ENCODE measurements around the gene SNRNP27. TPM values are rescaled to one million over a fixed set of nuclear protein-coding genes. Genes with fewer than 3 reads are reported as not detected.

Gene SNRNP27
- total RNA-seq, 1 donor from 2014 or later = 43.1 TPM

- no peak for DNase-seq (ENCODE audit: extremely low spot score, unreplicated experiment)
- Mint-ChIP-seq H3K27ac (peak overlapping the region; percentile 76), H3K4me3 (no peak overlapping the region), H3K36me3 (peaks cover 19% of the 10 kb centered on the region), H3K27me3 (no peaks in the 10 kb centered on the region), H3K9me3 (no peaks in the 10 kb centered on the region), H3K4me1 (ENCODE audit: unreplicated experiment) (no peaks in the 10 kb centered on the region)
- TF ChIP-seq, protein P1, sequence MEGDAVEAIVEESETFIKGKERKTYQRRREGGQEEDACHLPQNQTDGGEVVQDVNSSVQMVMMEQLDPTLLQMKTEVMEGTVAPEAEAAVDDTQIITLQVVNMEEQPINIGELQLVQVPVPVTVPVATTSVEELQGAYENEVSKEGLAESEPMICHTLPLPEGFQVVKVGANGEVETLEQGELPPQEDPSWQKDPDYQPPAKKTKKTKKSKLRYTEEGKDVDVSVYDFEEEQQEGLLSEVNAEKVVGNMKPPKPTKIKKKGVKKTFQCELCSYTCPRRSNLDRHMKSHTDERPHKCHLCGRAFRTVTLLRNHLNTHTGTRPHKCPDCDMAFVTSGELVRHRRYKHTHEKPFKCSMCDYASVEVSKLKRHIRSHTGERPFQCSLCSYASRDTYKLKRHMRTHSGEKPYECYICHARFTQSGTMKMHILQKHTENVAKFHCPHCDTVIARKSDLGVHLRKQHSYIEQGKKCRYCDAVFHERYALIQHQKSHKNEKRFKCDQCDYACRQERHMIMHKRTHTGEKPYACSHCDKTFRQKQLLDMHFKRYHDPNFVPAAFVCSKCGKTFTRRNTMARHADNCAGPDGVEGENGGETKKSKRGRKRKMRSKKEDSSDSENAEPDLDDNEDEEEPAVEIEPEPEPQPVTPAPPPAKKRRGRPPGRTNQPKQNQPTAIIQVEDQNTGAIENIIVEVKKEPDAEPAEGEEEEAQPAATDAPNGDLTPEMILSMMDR (conservative IDR thresholded peaks at IDR 0.05) = no peak
Observed at GRCh38 chr2:69848186-69848790, 45.5 kb upstream of the SNRNP27 start.

- no peak overlapping the region for H3K4me3 Mint-ChIP-seq
- TF ChIP-seq, protein P1 (conservative IDR thresholded peaks at IDR 0.05) = no peak
- H3K27me3 Mint-ChIP-seq = no peaks in the 10 kb centered on the region
- H3K27ac Mint-ChIP-seq = no peak overlapping the region
- no peaks in the 10 kb centered on the region for H3K9me3 Mint-ChIP-seq
- H3K4me1 Mint-ChIP-seq (ENCODE audit: unreplicated experiment) = no peaks in the 10 kb centered on the region
- peaks cover 4% of the 10 kb centered on the region for H3K36me3 Mint-ChIP-seq
- no peak for DNase-seq (ENCODE audit: extremely low spot score, unreplicated experiment)
Observed at GRCh38 chr2:69858261-69858660, 35.5 kb upstream of the SNRNP27 start.

GRCh38 chr2:69863298-69863697, 30.5 kb upstream of the SNRNP27 start:
- H3K27me3 Mint-ChIP-seq = no peaks in the 10 kb centered on the region
- DNase-seq (ENCODE audit: extremely low spot score, unreplicated experiment) = no peak
- no peaks in the 10 kb centered on the region for H3K9me3 Mint-ChIP-seq
- no peak overlapping the region for H3K27ac Mint-ChIP-seq
- no peak overlapping the region for H3K4me3 Mint-ChIP-seq
- peaks cover 11% of the 10 kb centered on the region for H3K36me3 Mint-ChIP-seq
- no peaks in the 10 kb centered on the region for H3K4me1 Mint-ChIP-seq (ENCODE audit: unreplicated experiment)
- TF ChIP-seq, protein P1 (conservative IDR thresholded peaks at IDR 0.05) = no peak

GRCh38 chr2:69888451-69888850, 5.3 kb upstream of the SNRNP27 start:
- TF ChIP-seq, protein P1 (conservative IDR thresholded peaks at IDR 0.05) = no peak
- no peak overlapping the region for H3K4me3 Mint-ChIP-seq
- H3K9me3 Mint-ChIP-seq = no peaks in the 10 kb centered on the region
- H3K4me1 Mint-ChIP-seq (ENCODE audit: unreplicated experiment) = peaks cover 3% of the 10 kb centered on the region
- H3K27ac Mint-ChIP-seq = no peak overlapping the region
- H3K27me3 Mint-ChIP-seq = no peaks in the 10 kb centered on the region
- DNase-seq (ENCODE audit: extremely low spot score, unreplicated experiment) = no peak
- no peaks in the 10 kb centered on the region for H3K36me3 Mint-ChIP-seq

DNA sequence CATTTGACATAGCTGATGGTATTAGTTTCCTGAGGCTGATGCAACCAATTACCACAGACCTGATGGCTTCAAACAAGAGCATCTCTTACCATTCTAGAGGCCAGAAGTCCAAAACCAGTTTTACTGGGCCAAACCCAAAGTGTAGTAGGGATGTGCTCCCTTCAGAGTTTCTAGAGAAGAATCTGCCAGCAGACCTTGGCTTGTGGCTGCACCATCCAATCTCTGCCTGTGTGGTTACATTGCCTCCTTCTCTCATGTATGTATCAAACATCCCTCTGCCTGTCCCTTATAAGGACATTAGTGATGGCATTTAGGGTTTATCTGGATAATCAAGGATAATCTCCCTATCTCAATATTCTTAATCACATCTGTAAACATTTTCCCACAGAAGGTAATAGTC, 4.5 kb upstream of the SNRNP27 start:
- TF ChIP-seq, protein P1 (conservative IDR thresholded peaks at IDR 0.05) = no peak
- Mint-ChIP-seq H3K27me3 (no peaks in the 10 kb centered on the region), H3K4me3 (no peak overlapping the region), H3K27ac (no peak overlapping the region), H3K36me3 (no peaks in the 10 kb centered on the region), H3K4me1 (ENCODE audit: unreplicated experiment) (peaks cover 8% of the 10 kb centered on the region), H3K9me3 (no peaks in the 10 kb centered on the region)
- DNase-seq (ENCODE audit: extremely low spot score, unreplicated experiment) = no peak

DNA sequence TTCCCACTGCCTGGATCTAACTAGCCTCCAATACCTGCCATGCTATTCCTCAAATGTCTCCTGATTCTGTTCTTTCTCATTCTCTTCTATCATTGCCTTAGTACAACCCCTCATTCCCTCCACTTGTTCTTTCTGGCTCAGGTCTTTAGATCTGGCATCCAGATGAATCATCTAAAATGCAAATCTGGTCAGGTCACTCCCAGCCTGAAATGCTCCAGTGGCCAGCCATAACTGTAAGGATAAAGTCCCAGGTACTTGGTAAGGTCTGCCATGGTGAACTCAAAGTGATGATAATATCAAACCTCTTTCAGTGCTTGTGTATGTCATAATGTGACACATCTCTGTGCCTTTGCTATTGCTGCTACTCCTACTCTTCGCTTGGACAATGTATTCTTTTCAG, 2.9 kb upstream of the SNRNP27 start:
- no peaks in the 10 kb centered on the region for H3K36me3 Mint-ChIP-seq
- TF ChIP-seq, protein P1 (conservative IDR thresholded peaks at IDR 0.05) = no peak

More for the DNA sequence above, 2.9 kb upstream of the SNRNP27 start:
- Mint-ChIP-seq H3K4me1 (ENCODE audit: unreplicated experiment) (peaks cover 8% of the 10 kb centered on the region), H3K9me3 (no peaks in the 10 kb centered on the region), H3K4me3 (no peak overlapping the region), H3K27me3 (no peaks in the 10 kb centered on the region), H3K27ac (no peak overlapping the region)
- no peak for DNase-seq (ENCODE audit: extremely low spot score, unreplicated experiment)
